Caco-2 (cell line): ENCODE data around the gene SCGN. TPM values are rescaled to one million over a fixed set of nuclear protein-coding genes. Genes with fewer than 3 reads are reported as not detected.

ENCODE experiments used
- BruUV-seq: library from RNA; stranded (reverse); fragments of 400-500 nt; replicated peaks from 2 replicates; lab custom pipeline; 2021; lab: Mats Ljungman, UMichigan
- CTCF ChIA-PET: fragments of 300-600 bp; sonication (Branson Sonifier 250); formaldehyde crosslinking; loops from one replicate; lab custom pipeline; 2022; ENCODE audit warnings: antibody characterized with exemption; lab: Charles Lee
- POLR2A ChIA-PET: fragments of 300-600 bp; sonication (Branson Sonifier 250); formaldehyde crosslinking; loops from one replicate; lab custom pipeline; 2022; ENCODE audit warnings: antibody characterized with exemption; lab: Charles Lee
- DNase-seq, 2 experiments: peaks; one replicate each; pipeline versions ENCODE4 v3.0.0 to v3.0.0-alpha.2; 2020 to 2022
- H3K27me3 ChIP-seq: replicated peaks from 2 replicates; pipeline ENCODE4 v1.6.0; 2011; ENCODE audit warnings: low read length; ENCODE audit not compliant: control insufficient read depth, insufficient read depth
- H3K36me3 ChIP-seq: 2 replicates; pipeline ENCODE4 v1.5.1; 2011; ENCODE audit warnings: low read length; ENCODE audit not compliant: control insufficient read depth, insufficient read depth
- H3K4me1 ChIP-seq: fragments of 250-450 bp; sonication (Bioruptor Pico); 2 replicates; pipeline ENCODE4 v1.5.1; 2020; ENCODE audit warnings: mild to moderate bottlenecking
- H3K4me3 ChIP-seq: 2 replicates; pipeline ENCODE4 v1.5.1; 2011; ENCODE audit warnings: low read depth, mild to moderate bottlenecking, control low read depth, low read length
- H3K9me3 ChIP-seq: fragments of 250-450 bp; sonication (Bioruptor Pico); 2 replicates; pipeline ENCODE4 v1.5.1; 2020; ENCODE audit warnings: mild to moderate bottlenecking, moderate library complexity
- H3K27ac Mint-ChIP-seq: one replicate; pipeline ENCODE4 v1.8.0; 2022; ENCODE audit warnings: mixed read lengths; ENCODE audit not compliant: unreplicated experiment
- H3K27me3 Mint-ChIP-seq: one replicate; pipeline ENCODE4 v1.8.0; 2022; ENCODE audit warnings: mixed read lengths; ENCODE audit not compliant: insufficient read depth, unreplicated experiment
- H3K36me3 Mint-ChIP-seq: one replicate; pipeline ENCODE4 v1.8.0; 2022; ENCODE audit warnings: mild to moderate bottlenecking, mixed read lengths; ENCODE audit not compliant: insufficient read depth, unreplicated experiment
- H3K4me1 Mint-ChIP-seq: one replicate; pipeline ENCODE4 v1.8.0; 2022; ENCODE audit warnings: low read depth, mixed read lengths; ENCODE audit not compliant: unreplicated experiment
- H3K4me3 Mint-ChIP-seq: one replicate; pipeline ENCODE4 v1.8.0; 2022; ENCODE audit warnings: mild to moderate bottlenecking, moderate library complexity, mixed read lengths; ENCODE audit not compliant: unreplicated experiment
- H3K9me3 Mint-ChIP-seq: one replicate; pipeline ENCODE4 v1.8.0; 2022; ENCODE audit warnings: mixed read lengths; ENCODE audit not compliant: unreplicated experiment
- CTCF ChIP-seq, 2 experiments: fragments of 200-600 bp in 1 of 2; IDR thresholded peaks; 1 replicate in 1 of 2; 2 replicates in 1 of 2; pipeline versions ENCODE4 v1.5.1 to v1.8.0; 2011 to 2022; ENCODE audit warnings: antibody characterized with exemption in 1 of 2, control low read depth in 1 of 2, inconsistent platforms in 1 of 2, low read depth in 1 of 2, low read length in 1 of 2, mild to moderate bottlenecking in 1 of 2, moderate library complexity in 1 of 2; ENCODE audit not compliant: insufficient read depth in 1 of 2, severe bottlenecking in 1 of 2, unreplicated experiment in 1 of 2
- intact Hi-C: fragments of 100-400 bp; cut with micrococcal nuclease; formaldehyde crosslinking; loops from one replicate; pipeline ENCODE4 v1.10.0; 2022; ENCODE audit not compliant: unreplicated experiment
- total RNA-seq: library from RNA; stranded (reverse); gene quantifications from 2 replicates; pipeline ENCODE4 v1.2.3, GENCODE V29; 2022

SCGN gene
- total RNA-seq, 1 experiment from 2014 or later = 7.7 TPM

GRCh38 chr6:25692472-25692871, 40.5 kb downstream of the SCGN start:
- H3K9me3 ChIP-seq = no peaks in the 10 kb centered on the region
- no peaks in the 10 kb centered on the region for H3K27me3 Mint-ChIP-seq
- intact Hi-C loops = no loop called here
- H3K27me3 ChIP-seq = no peaks in the 10 kb centered on the region
- H3K4me3 Mint-ChIP-seq = no peak overlapping the region
- H3K4me3 ChIP-seq = no peak overlapping the region
- ChIA-PET POLR2A (no interaction called here), CTCF (no interaction called here)
- TF ChIP-seq CTCF (IDR thresholded peaks at IDR 0.05; ENCODE audit: insufficient read depth in 1 of 2, low read depth in 1 of 2, low read length in 1 of 2, severe bottlenecking in 1 of 2, unreplicated experiment in 1 of 2) = no peak
- H3K4me1 ChIP-seq = no peaks in the 10 kb centered on the region
- H3K27ac Mint-ChIP-seq = no peak overlapping the region
- H3K9me3 Mint-ChIP-seq = no peaks in the 10 kb centered on the region
- no peaks in the 10 kb centered on the region for H3K36me3 ChIP-seq
- no peaks in the 10 kb centered on the region for H3K36me3 Mint-ChIP-seq
- DNase-seq = no peak
- no peaks in the 10 kb centered on the region for H3K4me1 Mint-ChIP-seq
- no TSS peak for BruUV-seq

- no peaks in the 10 kb centered on the region for H3K36me3 ChIP-seq
- H3K27me3 ChIP-seq = no peaks in the 10 kb centered on the region
- no peak overlapping the region for H3K4me3 ChIP-seq
- no peak for TF ChIP-seq CTCF (IDR thresholded peaks at IDR 0.05; ENCODE audit: insufficient read depth in 1 of 2, low read depth in 1 of 2, low read length in 1 of 2, severe bottlenecking in 1 of 2, unreplicated experiment in 1 of 2)
- no peaks in the 10 kb centered on the region for H3K4me1 ChIP-seq
- no peaks in the 10 kb centered on the region for H3K4me1 Mint-ChIP-seq
- POLR2A ChIA-PET = no interaction called here
- no peaks in the 10 kb centered on the region for H3K27me3 Mint-ChIP-seq
- no peaks in the 10 kb centered on the region for H3K9me3 ChIP-seq
- H3K27ac Mint-ChIP-seq = no peak overlapping the region
- H3K36me3 Mint-ChIP-seq = no peaks in the 10 kb centered on the region
- CTCF ChIA-PET = interaction anchor here (0.6 kb wide), 1 partner anchor 204 kb away, joined by 3 read pairs; no protein-coding TSS in a partner anchor
- no peaks in the 10 kb centered on the region for H3K9me3 Mint-ChIP-seq
- H3K4me3 Mint-ChIP-seq = no peak overlapping the region
- intact Hi-C loops = no loop called here
- no peak for DNase-seq
- BruUV-seq = no TSS peak
Observed at GRCh38 chr6:25694366-25694765, 42.4 kb downstream of the SCGN start.

GRCh38 chr6:25695671-25696070, 43.7 kb downstream of the SCGN start:
- ChIA-PET POLR2A (no interaction called here), CTCF (no interaction called here)
- Histone ChIP-seq H3K9me3 (no peaks in the 10 kb centered on the region), H3K27me3 (no peaks in the 10 kb centered on the region), H3K4me3 (no peak overlapping the region), H3K36me3 (no peaks in the 10 kb centered on the region), H3K4me1 (no peaks in the 10 kb centered on the region)
- no peaks in the 10 kb centered on the region for H3K36me3 Mint-ChIP-seq
- intact Hi-C loops = no loop called here
- no peak for TF ChIP-seq CTCF (IDR thresholded peaks at IDR 0.05; ENCODE audit: insufficient read depth in 1 of 2, low read depth in 1 of 2, low read length in 1 of 2, severe bottlenecking in 1 of 2, unreplicated experiment in 1 of 2)
- BruUV-seq = no TSS peak
- no peaks in the 10 kb centered on the region for H3K27me3 Mint-ChIP-seq
- H3K9me3 Mint-ChIP-seq = no peaks in the 10 kb centered on the region
- DNase-seq = no peak
- H3K4me1 Mint-ChIP-seq = no peaks in the 10 kb centered on the region
- H3K27ac Mint-ChIP-seq = no peak overlapping the region
- H3K4me3 Mint-ChIP-seq = no peak overlapping the region
